K562 (cell line): ENCODE data around the gene FLCN. TPM values are rescaled to one million over a fixed set of nuclear protein-coding genes. Genes with fewer than 3 reads are reported as not detected.

Experiments
- CBX3 ChIP-seq, 2 experiments: IDR thresholded peaks; 1 replicate in 1 of 2; 2 replicates in 1 of 2; pipeline ENCODE4 v1.6.1; 2012; ENCODE audit warnings: inconsistent platforms in 2 of 2, low read length in 2 of 2, borderline replicate concordance in 1 of 2, control low read depth in 1 of 2
- FOXK1 ChIP-seq: sonication (generic); formaldehyde crosslinking; IDR thresholded peaks from 2 replicates; pipeline ENCODE4 v1.8.0; 2022; ENCODE audit warnings: missing genetic modification reagents, mild to moderate bottlenecking, borderline replicate concordance
- HLTF ChIP-seq: fragments of 450-650 bp; IDR thresholded peaks from 2 replicates; pipeline ENCODE4 v1.6.1; 2016
- NBN ChIP-seq: fragments of 450-650 bp; IDR thresholded peaks from 2 replicates; pipeline ENCODE4 v1.6.1; 2016; ENCODE audit warnings: low read depth, mild to moderate bottlenecking
- SNAPC5 ChIP-seq: fragments of 250-450 bp; sonication (Bioruptor Pico); IDR thresholded peaks from 2 replicates; pipeline ENCODE4 v1.8.0; 2021; ENCODE audit warnings: moderate library complexity, mild to moderate bottlenecking, inconsistent platforms
- THRAP3 ChIP-seq: fragments of 450-650 bp; IDR thresholded peaks from 2 replicates; pipeline ENCODE4 v1.6.1; 2016; ENCODE audit warnings: mild to moderate bottlenecking, inconsistent platforms, borderline replicate concordance
- XRCC3 ChIP-seq: fragments of 450-650 bp; IDR thresholded peaks from 2 replicates; pipeline ENCODE4 v1.6.1; 2017; ENCODE audit warnings: mild to moderate bottlenecking, moderate library complexity
- ZBTB5 ChIP-seq: fragments of 450-650 bp; IDR thresholded peaks from 2 replicates; pipeline ENCODE4 v1.6.1; 2017; ENCODE audit warnings: antibody characterized with exemption
- ZC3H11A ChIP-seq: IDR thresholded peaks from 2 replicates; pipeline ENCODE4 v1.6.1; 2012; ENCODE audit warnings: low read depth, low read length, improper control_type of control experiment
- ZNF644 ChIP-seq: fragments of 200-800 bp; sonication (Bioruptor generic); IDR thresholded peaks from 2 replicates; pipeline ENCODE4 v1.6.1; 2016; ENCODE audit warnings: low read depth, missing genetic modification characterization, missing compliant biosample characterization
- ZNF75A ChIP-seq: fragments of 450-650 bp; formaldehyde crosslinking; IDR thresholded peaks from 2 replicates; pipeline ENCODE4 v1.4.0; 2020; ENCODE audit warnings: mild to moderate bottlenecking
- polyA plus RNA-seq, 8 experiments: library from polyadenylated mRNA; depleted of rRNA in 4 of 8; stranded (reverse) in 5 of 8; unstranded in 3 of 8; fragments of >200 nt; fragmentation: Nextera tagmentation in 2 of 8; fragmentation: Illumina TruSeq in 1 of 8; extraction: Ambion mirVana in 2 of 8; extraction: Trizol in 1 of 8; gene quantifications; 2 replicates each; pipeline versions ENCODE4 v1.2.1 to v1.2.3, GENCODE V29; 2011 to 2014; ENCODE audit warnings: inconsistent platforms in 1 of 8, missing spikeins in 1 of 8
- total RNA-seq, 7 experiments: library from RNA; depleted of rRNA in 6 of 7; stranded (reverse); fragments of >200 nt in 6 of 7; fragmentation: Illumina TruSeq in 2 of 7; extraction: Trizol in 2 of 7; gene quantifications; 2 replicates each; pipeline versions ENCODE4 v1.2.1 to v1.2.3, GENCODE V29; 2011 to 2021; ENCODE audit warnings: low replicate concordance in 1 of 7
- TF ChIP-seq, protein P1 (sequence below), 2 experiments: fragments of 450-650 bp in 1 of 2; sonication (generic) in 1 of 2; formaldehyde crosslinking in 1 of 2; IDR thresholded peaks; 2 replicates each; pipeline versions ENCODE4 v1.7.1 to v1.9.0; 2016 to 2022; ENCODE audit warnings: inconsistent platforms in 1 of 2, mild to moderate bottlenecking in 1 of 2, missing genetic modification reagents in 1 of 2
- TF ChIP-seq, protein P2 (sequence below), 2 experiments: fragments of 450-650 bp in 1 of 2; sonication (generic) in 1 of 2; formaldehyde crosslinking; conservative IDR thresholded peaks; 2 replicates each; pipeline versions ENCODE4 v1.4.0 to v1.8.1; 2020 to 2022; ENCODE audit warnings: mild to moderate bottlenecking in 1 of 2, missing genetic modification reagents in 1 of 2

FLCN gene
- total and polyA plus RNA-seq, 9 of the 15 experiments (the other 6 are each of a cell fraction or from before 2014, with no cell fraction given): 1.6 to 33.5 (median 10.9) TPM

GRCh38 chr17:17206124-17206912 is 30.6 kb downstream of the FLCN start, which contains the start of gene PLD6 (continued):
- TF ChIP-seq, protein P1, sequence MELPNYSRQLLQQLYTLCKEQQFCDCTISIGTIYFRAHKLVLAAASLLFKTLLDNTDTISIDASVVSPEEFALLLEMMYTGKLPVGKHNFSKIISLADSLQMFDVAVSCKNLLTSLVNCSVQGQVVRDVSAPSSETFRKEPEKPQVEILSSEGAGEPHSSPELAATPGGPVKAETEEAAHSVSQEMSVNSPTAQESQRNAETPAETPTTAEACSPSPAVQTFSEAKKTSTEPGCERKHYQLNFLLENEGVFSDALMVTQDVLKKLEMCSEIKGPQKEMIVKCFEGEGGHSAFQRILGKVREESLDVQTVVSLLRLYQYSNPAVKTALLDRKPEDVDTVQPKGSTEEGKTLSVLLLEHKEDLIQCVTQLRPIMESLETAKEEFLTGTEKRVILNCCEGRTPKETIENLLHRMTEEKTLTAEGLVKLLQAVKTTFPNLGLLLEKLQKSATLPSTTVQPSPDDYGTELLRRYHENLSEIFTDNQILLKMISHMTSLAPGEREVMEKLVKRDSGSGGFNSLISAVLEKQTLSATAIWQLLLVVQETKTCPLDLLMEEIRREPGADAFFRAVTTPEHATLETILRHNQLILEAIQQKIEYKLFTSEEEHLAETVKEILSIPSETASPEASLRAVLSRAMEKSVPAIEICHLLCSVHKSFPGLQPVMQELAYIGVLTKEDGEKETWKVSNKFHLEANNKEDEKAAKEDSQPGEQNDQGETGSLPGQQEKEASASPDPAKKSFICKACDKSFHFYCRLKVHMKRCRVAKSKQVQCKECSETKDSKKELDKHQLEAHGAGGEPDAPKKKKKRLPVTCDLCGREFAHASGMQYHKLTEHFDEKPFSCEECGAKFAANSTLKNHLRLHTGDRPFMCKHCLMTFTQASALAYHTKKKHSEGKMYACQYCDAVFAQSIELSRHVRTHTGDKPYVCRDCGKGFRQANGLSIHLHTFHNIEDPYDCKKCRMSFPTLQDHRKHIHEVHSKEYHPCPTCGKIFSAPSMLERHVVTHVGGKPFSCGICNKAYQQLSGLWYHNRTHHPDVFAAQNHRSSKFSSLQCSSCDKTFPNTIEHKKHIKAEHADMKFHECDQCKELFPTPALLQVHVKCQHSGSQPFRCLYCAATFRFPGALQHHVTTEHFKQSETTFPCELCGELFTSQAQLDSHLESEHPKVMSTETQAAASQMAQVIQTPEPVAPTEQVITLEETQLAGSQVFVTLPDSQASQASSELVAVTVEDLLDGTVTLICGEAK (IDR thresholded peaks at IDR 0.05): no peak
- TF ChIP-seq, protein P1 (CRISPR knock-in tag; IDR thresholded peaks at IDR 0.05): peak; percentile 67
- TF ChIP-seq ZC3H11A (no peak), NBN (no peak), HLTF (no peak), XRCC3 (no peak), ZBTB5 (no peak), FOXK1 (CRISPR knock-in tag) (no peak), THRAP3 (no peak), ZNF644 (no peak), ZNF75A (CRISPR knock-in tag) (no peak), CBX3 (IDR thresholded peaks at IDR 0.05; ENCODE audit: borderline replicate concordance in 1 of 2, low read length in 2 of 2) (no peak), SNAPC5 (CRISPR knock-in tag) (no peak)
- TF ChIP-seq, protein P2, sequence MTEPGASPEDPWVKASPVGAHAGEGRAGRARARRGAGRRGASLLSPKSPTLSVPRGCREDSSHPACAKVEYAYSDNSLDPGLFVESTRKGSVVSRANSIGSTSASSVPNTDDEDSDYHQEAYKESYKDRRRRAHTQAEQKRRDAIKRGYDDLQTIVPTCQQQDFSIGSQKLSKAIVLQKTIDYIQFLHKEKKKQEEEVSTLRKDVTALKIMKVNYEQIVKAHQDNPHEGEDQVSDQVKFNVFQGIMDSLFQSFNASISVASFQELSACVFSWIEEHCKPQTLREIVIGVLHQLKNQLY (CRISPR knock-in tag; conservative IDR thresholded peaks at IDR 0.05): peak; percentile 80 to 97; a peak in 3 of 4 replicates
